ENCODE results near the gene FAM72A. TPM values are rescaled to one million over a fixed set of nuclear protein-coding genes. Genes with fewer than 3 reads are reported as not detected.

The FAM72A gene
- polyA plus RNA-seq, 1 of the 3 experiments (the other 2 are of a cell fraction): 8.1 TPM

DNA sequence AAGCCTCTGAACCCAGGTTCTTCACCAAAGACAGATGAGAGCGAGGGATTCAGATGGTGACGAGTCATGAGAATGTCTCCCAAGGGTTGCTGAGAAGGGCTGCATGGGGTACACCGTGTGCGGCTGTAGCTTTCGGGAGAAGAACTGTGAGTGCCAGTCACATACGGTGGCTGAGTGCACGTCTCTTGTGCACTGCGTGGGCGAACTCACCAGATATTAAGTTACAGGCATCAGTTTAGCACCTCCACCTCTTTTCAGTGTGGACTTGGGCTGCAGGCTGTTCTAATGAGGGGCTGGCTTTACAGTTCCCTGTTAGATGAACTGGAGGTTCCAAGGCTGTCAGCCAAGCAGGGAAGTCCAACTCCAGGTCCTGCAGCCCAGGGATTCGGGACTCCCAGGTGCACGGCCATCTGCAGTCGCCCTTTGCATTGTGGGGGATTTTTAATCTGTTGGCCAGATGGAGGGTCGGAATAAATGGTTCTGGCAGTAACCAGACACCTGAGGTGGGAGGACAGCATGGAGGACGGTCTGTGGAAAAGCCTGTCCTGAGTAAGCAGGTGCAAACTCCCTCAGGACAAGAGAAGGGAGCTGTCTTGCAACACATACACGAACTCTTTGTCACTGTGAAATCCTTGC, 59.0 kb downstream of the FAM72A start:
- no peaks in the 10 kb centered on the region for H3K9me3 ChIP-seq
- no peaks in the 10 kb centered on the region for H3K36me3 ChIP-seq (replicated peaks in 1 of 2; ENCODE audit: control insufficient read depth in 1 of 2, insufficient read depth in 2 of 2, low read length in 1 of 2)
- ChIA-PET CTCF (no interaction called here), POLR2A (no interaction called here)
- no peaks in the 10 kb centered on the region for H3F3A ChIP-seq (replicated peaks; ENCODE audit: insufficient read depth)
- H3K27ac ChIP-seq (ENCODE audit: low read depth in 2 of 2, low read length in 1 of 2): no peak overlapping the region
- TF ChIP-seq, protein P1, sequence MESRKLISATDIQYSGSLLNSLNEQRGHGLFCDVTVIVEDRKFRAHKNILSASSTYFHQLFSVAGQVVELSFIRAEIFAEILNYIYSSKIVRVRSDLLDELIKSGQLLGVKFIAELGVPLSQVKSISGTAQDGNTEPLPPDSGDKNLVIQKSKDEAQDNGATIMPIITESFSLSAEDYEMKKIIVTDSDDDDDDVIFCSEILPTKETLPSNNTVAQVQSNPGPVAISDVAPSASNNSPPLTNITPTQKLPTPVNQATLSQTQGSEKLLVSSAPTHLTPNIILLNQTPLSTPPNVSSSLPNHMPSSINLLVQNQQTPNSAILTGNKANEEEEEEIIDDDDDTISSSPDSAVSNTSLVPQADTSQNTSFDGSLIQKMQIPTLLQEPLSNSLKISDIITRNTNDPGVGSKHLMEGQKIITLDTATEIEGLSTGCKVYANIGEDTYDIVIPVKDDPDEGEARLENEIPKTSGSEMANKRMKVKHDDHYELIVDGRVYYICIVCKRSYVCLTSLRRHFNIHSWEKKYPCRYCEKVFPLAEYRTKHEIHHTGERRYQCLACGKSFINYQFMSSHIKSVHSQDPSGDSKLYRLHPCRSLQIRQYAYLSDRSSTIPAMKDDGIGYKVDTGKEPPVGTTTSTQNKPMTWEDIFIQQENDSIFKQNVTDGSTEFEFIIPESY (IDR thresholded peaks at IDR 0.05; ENCODE audit: borderline replicate concordance, low read depth): no peak
- TF ChIP-seq, protein P2, sequence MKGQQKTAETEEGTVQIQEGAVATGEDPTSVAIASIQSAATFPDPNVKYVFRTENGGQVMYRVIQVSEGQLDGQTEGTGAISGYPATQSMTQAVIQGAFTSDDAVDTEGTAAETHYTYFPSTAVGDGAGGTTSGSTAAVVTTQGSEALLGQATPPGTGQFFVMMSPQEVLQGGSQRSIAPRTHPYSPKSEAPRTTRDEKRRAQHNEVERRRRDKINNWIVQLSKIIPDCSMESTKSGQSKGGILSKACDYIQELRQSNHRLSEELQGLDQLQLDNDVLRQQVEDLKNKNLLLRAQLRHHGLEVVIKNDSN (IDR thresholded peaks at IDR 0.05; ENCODE audit: borderline replicate concordance, low read depth): no peak
- TF ChIP-seq IRF3 (IDR thresholded peaks at IDR 0.05; ENCODE audit: low read depth, low read length): no peak
- TF ChIP-seq YY1 (IDR thresholded peaks at IDR 0.05; ENCODE audit: low read depth): no peak
- no peak for TF ChIP-seq FOSL2 (IDR thresholded peaks at IDR 0.05; ENCODE audit: borderline replicate concordance, low read depth)
- TF ChIP-seq CHD2 (IDR thresholded peaks at IDR 0.05; ENCODE audit: low read length, partially characterized antibody): no peak
- no peak for TF ChIP-seq REST (IDR thresholded peaks at IDR 0.05; ENCODE audit: low read depth, low read length)
- TF ChIP-seq ELF1 (IDR thresholded peaks at IDR 0.05): no peak
- TF ChIP-seq GATA2 (CRISPR knock-in tag; IDR thresholded peaks at IDR 0.05): no peak
- TF ChIP-seq, protein P3, sequence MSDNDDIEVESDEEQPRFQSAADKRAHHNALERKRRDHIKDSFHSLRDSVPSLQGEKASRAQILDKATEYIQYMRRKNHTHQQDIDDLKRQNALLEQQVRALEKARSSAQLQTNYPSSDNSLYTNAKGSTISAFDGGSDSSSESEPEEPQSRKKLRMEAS (IDR thresholded peaks at IDR 0.05; ENCODE audit: low read depth): no peak
- TF ChIP-seq NRF1 (IDR thresholded peaks at IDR 0.05; ENCODE audit: low read depth, low read length): no peak
- TF ChIP-seq TCF12 (IDR thresholded peaks at IDR 0.05): no peak
- TF ChIP-seq, protein P4, sequence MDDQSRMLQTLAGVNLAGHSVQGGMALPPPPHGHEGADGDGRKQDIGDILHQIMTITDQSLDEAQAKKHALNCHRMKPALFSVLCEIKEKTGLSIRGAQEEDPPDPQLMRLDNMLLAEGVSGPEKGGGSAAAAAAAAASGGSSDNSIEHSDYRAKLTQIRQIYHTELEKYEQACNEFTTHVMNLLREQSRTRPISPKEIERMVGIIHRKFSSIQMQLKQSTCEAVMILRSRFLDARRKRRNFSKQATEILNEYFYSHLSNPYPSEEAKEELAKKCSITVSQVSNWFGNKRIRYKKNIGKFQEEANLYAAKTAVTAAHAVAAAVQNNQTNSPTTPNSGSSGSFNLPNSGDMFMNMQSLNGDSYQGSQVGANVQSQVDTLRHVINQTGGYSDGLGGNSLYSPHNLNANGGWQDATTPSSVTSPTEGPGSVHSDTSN (IDR thresholded peaks at IDR 0.05): no peak
- no peak overlapping the region for H3K9ac ChIP-seq
- H3K4me1 ChIP-seq (ENCODE audit: control insufficient read depth in 1 of 2, insufficient read depth in 2 of 2, low read depth in 1 of 2, low read length in 1 of 2): no peaks in the 10 kb centered on the region
- 69% methylated on average over 13 of the region's 15 CpGs for WGBS (ENCODE audit: low lambda C conversion rate)
- no peaks in the 10 kb centered on the region for H4K20me1 ChIP-seq (ENCODE audit: insufficient read depth)
- DNase-seq: no peak
- H3K4me2 ChIP-seq: no peak overlapping the region
- no peaks in the 10 kb centered on the region for H3K9me2 ChIP-seq
- H3K27me3 ChIP-seq (ENCODE audit: insufficient read depth): peaks cover 44% of the 10 kb centered on the region
- no peaks in the 10 kb centered on the region for H3K79me2 ChIP-seq (ENCODE audit: insufficient read depth)
- no peak overlapping the region for H2AFZ ChIP-seq (ENCODE audit: low read depth)
- H3K4me3 ChIP-seq (ENCODE audit: low read depth in 2 of 2, low read length in 1 of 2): no peak overlapping the region
